ENCODE results near the gene CLPX. TPM values are rescaled to one million over a fixed set of nuclear protein-coding genes. Genes with fewer than 3 reads are reported as not detected.

CLPX gene
- total and polyA plus RNA-seq, 7 donors = 24.4 to 87.2 (median 53.7) TPM

DNA sequence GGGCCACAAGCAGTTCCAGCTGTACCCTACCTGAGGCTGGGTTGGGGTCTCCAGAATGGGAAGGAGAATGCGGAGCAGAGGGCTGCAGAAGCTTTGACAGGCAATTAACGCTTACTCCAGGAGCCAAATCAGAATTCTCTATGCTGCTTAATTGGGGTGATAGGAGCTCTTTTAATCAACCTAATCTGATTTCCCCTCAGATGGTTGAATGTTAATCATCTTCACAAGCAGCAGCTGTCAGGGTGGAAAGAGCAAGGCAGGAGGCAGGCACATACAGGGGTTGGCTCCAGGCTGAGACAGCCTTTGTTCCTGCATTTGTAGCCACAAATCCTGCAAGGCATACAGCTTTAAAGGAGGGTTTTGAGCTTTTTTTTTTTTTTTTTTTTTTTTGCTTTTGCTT is 23.5 kb upstream of the CLPX start:
- DNase-seq (no peak), ATAC-seq (no peak)
- Histone ChIP-seq H3K27ac (no peak overlapping the region), H3K4me3 (no peak overlapping the region), H3K4me1 (peaks cover 18% of the 10 kb centered on the region), H3K9me3 (no peaks in the 10 kb centered on the region), H3K27me3 (ENCODE audit: insufficient read depth in 3 of 3, low read length in 2 of 3) (no peaks in the 10 kb centered on the region), H3K36me3 (ENCODE audit: insufficient read depth in 1 of 2, low read depth in 1 of 2) (no peaks in the 10 kb centered on the region)
- TF ChIP-seq, protein P1, sequence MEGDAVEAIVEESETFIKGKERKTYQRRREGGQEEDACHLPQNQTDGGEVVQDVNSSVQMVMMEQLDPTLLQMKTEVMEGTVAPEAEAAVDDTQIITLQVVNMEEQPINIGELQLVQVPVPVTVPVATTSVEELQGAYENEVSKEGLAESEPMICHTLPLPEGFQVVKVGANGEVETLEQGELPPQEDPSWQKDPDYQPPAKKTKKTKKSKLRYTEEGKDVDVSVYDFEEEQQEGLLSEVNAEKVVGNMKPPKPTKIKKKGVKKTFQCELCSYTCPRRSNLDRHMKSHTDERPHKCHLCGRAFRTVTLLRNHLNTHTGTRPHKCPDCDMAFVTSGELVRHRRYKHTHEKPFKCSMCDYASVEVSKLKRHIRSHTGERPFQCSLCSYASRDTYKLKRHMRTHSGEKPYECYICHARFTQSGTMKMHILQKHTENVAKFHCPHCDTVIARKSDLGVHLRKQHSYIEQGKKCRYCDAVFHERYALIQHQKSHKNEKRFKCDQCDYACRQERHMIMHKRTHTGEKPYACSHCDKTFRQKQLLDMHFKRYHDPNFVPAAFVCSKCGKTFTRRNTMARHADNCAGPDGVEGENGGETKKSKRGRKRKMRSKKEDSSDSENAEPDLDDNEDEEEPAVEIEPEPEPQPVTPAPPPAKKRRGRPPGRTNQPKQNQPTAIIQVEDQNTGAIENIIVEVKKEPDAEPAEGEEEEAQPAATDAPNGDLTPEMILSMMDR (IDR thresholded peaks at IDR 0.05) = no peak
- intact Hi-C loops (cut with DNase I) = no loop called here
- WGBS, 3 donors = 95 to 98% (median 98%) methylated on average over 2 of the region's 2 CpGs

DNA sequence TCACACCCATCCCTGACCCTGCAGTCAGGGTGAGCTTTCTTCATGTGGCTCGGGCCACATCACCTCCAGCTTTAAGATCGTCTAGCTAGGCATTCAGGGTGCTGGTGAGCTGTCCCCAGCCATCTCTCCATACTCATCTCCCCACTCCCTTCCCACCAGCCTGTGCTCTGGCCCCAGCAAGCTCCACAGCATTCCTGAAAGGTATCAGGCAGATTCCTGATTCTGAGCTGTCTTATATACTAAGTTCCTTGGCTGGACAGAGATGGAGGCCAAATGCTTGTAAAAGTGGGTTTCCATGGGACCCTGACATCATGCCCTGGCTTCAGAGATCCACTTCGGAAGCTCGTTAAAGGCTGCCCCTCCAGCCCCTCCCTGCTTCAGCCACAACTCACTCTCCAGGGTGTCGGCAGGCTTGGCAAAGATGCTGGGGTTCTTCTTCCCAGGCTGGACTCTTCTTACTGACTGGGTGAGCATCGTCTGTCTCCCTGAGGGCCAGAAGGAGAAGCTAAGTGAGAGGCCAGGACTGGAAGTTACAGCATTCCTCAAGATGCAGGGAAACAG is 22.2 kb upstream of the CLPX start:
- ATAC-seq (no peak), DNase-seq (no peak)
- intact Hi-C loops (cut with DNase I) = no loop called here
- Histone ChIP-seq H3K27ac (no peak overlapping the region), H3K36me3 (ENCODE audit: insufficient read depth in 1 of 2, low read depth in 1 of 2) (no peaks in the 10 kb centered on the region), H3K4me3 (no peak overlapping the region), H3K9me3 (no peaks in the 10 kb centered on the region), H3K4me1 (peaks cover 14% of the 10 kb centered on the region), H3K27me3 (ENCODE audit: insufficient read depth in 3 of 3, low read length in 2 of 3) (no peaks in the 10 kb centered on the region)
- WGBS, 3 donors = 74 to 78% (median 75%) methylated on average over 6 of the region's 6 CpGs
- TF ChIP-seq, protein P1 (IDR thresholded peaks at IDR 0.05) = no peak

DNA sequence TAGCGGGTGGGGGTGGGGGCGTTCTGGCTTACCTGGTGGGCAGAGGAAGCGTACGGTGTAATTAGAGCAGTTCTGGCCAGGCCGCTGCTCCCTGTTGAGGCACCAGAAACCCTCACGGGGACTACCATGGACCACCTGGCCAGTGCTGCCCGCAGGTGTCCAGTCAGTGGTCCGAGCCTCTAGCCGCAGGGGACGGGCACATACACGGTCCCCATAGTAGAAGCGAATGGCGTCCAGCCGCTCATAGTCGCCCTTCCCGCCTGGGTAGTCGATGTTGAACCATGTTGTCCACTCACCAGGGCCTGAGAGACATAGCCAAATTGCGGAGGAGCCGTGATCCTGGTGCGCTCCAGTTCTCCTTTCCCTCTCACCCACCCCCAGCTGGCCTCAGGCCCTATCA is 21.6 kb upstream of the CLPX start:
- Histone ChIP-seq H3K9me3 (no peaks in the 10 kb centered on the region), H3K36me3 (ENCODE audit: insufficient read depth in 1 of 2, low read depth in 1 of 2) (no peaks in the 10 kb centered on the region), H3K27ac (no peak overlapping the region), H3K4me1 (peaks cover 8% of the 10 kb centered on the region), H3K27me3 (ENCODE audit: insufficient read depth in 3 of 3, low read length in 2 of 3) (no peaks in the 10 kb centered on the region), H3K4me3 (no peak overlapping the region)
- TF ChIP-seq, protein P1 (IDR thresholded peaks at IDR 0.05) = no peak
- 95 to 97% (median 95%) methylated on average over 19 to 20 of the region's 20 CpGs for WGBS, 3 donors
- intact Hi-C loops (cut with DNase I) = no loop called here
- no peak for ATAC-seq
- no peak for DNase-seq

GRCh38 chr15:65204931-65205660 is 20.0 kb upstream of the CLPX start:
- WGBS, 3 donors = 86 to 87% (median 86%) methylated on average over 12 of the region's 12 CpGs
- no peak for DNase-seq
- no peaks in the 10 kb centered on the region for H3K27me3 ChIP-seq (ENCODE audit: insufficient read depth in 3 of 3, low read length in 2 of 3)
- H3K27ac ChIP-seq = no peak overlapping the region
- H3K36me3 ChIP-seq (ENCODE audit: insufficient read depth in 1 of 2, low read depth in 1 of 2) = no peaks in the 10 kb centered on the region
- no peaks in the 10 kb centered on the region for H3K9me3 ChIP-seq
- TF ChIP-seq, protein P1 (IDR thresholded peaks at IDR 0.05) = no peak
- intact Hi-C loops (cut with DNase I) = no loop called here
- ATAC-seq = no peak
- no peaks in the 10 kb centered on the region for H3K4me1 ChIP-seq
- H3K4me3 ChIP-seq = no peak overlapping the region
